CD4-positive, alpha-beta T cell treated with Interleukin-4 for 4 hours (primary cell): ENCODE data around the gene SLC24A4.

Experiments
- DNase-seq: peaks from one replicate; pipeline ENCODE4 v3.0.0-alpha.2; 2020

The SLC24A4 gene

GRCh38 chr14:92510972-92511371 lies 188.0 kb downstream of the SLC24A4 start:
- DNase-seq, result no peak

GRCh38 chr14:92511453-92512238 lies 188.7 kb downstream of the SLC24A4 start:
- DNase-seq, result no peak

- no peak for DNase-seq
Observed at GRCh38 chr14:92512807-92513203, 189.8 kb downstream of the SLC24A4 start.

- DNase-seq, result peak; percentile 25
Observed at GRCh38 chr14:92513204-92513965, 190.4 kb downstream of the SLC24A4 start, which contains the start of gene RIN3. RIN3 (plus strand) TSS chr14:92513781; CDS start chr14:92513933, 152 bp downstream.

GRCh38 chr14:92513966-92514843 lies 191.2 kb downstream of the SLC24A4 start:
- no peak for DNase-seq

GRCh38 chr14:92514844-92515514 lies 192.0 kb downstream of the SLC24A4 start:
- DNase-seq, result no peak

- no peak for DNase-seq
Observed at GRCh38 chr14:92515546-92516343, 192.8 kb downstream of the SLC24A4 start.

GRCh38 chr14:92516344-92516965 lies 193.5 kb downstream of the SLC24A4 start:
- DNase-seq, result no peak

GRCh38 chr14:92516966-92517506 lies 194.1 kb downstream of the SLC24A4 start:
- DNase-seq, result no peak

GRCh38 chr14:92517761-92518160 lies 194.8 kb downstream of the SLC24A4 start:
- no peak for DNase-seq

- no peak for DNase-seq
Observed at GRCh38 chr14:92519246-92520101, 196.5 kb downstream of the SLC24A4 start.

GRCh38 chr14:92520102-92521057 lies 197.4 kb downstream of the SLC24A4 start:
- no peak for DNase-seq

- no peak for DNase-seq
Observed at GRCh38 chr14:92521058-92521415, 198.1 kb downstream of the SLC24A4 start.

GRCh38 chr14:92523752-92524151 lies 200.8 kb downstream of the SLC24A4 start:
- no peak for DNase-seq

- no peak for DNase-seq
Observed at GRCh38 chr14:92524602-92525185, 201.7 kb downstream of the SLC24A4 start.

- no peak for DNase-seq
Observed at GRCh38 chr14:92525322-92526095, 202.5 kb downstream of the SLC24A4 start.

- DNase-seq, result no peak
Observed at GRCh38 chr14:92527721-92528120, 204.8 kb downstream of the SLC24A4 start.
